Measurements from ENCODE around the gene WWTR1. TPM values are rescaled to one million over a fixed set of nuclear protein-coding genes. Genes with fewer than 3 reads are reported as not detected.

Gene WWTR1
- total and polyA plus RNA-seq, 9 donors, result 35.5 to 88.5 (median 74.7) TPM

DNA sequence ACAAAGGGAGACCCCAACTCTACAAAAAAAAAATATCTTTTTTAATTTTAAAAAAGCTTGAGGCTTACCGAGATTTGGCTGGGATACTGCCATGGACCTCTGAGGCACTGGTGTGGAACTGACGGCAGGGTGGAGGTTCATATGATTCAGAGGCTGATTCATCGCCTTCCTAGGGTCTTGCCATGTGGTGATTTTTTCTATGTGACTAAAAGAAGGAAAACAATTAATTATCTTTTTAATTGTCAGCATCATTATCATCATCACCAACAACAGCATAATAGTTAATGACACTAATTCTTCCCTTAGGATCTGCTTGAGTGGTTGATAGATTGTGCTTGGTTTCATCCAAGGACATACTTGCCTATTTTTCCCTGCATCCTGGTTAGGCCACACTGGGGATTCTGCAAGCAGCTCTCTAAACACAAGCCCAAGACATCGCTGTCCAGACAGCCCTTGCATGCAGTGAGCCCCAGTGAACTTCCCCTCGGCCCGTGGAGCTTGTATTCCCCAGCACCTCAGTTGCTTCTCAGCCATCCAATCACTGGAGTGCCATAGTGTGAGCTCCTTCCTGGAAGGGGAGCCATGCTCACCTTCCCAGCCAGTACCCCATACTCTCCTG lies 84.9 kb downstream of the WWTR1 start:
- Histone ChIP-seq H3K27ac (ENCODE audit: low read length) (no peak overlapping the region), H3K27me3 (ENCODE audit: control insufficient read depth, insufficient read depth, low read length) (no peaks in the 10 kb centered on the region), H3K36me3 (ENCODE audit: control insufficient read depth, insufficient read depth, low read length) (peaks cover 10% of the 10 kb centered on the region), H3K4me3 (ENCODE audit: low read length) (no peak overlapping the region), H3K9me3 (replicated peaks; ENCODE audit: control insufficient read depth, low read depth, low read length) (no peaks in the 10 kb centered on the region), H3K4me1 (ENCODE audit: control insufficient read depth, insufficient read depth, low read length) (peaks cover 35% of the 10 kb centered on the region)
- no peak for DNase-seq
- WGBS (ENCODE audit: insufficient coverage), result 63% methylated on average over 3 of the region's 6 CpGs

DNA sequence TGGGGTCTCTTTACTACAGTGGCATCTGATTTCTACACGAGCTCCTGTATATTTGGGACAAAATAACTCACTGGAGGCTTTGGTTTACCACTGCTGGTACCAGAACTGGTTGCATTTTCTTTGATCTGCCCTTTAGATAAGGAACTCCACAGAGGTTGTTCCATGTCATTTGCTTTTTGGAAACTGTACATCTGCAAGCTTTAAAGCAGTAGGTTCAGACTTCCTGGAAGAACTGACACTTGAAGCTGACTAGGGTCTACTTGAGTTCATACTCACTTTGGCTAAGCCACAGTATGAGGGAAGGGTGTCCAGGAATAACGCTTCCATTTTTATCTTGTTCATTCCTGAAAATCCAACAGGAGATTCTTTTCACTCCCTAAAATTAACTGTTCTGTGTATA lies 86.4 kb downstream of the WWTR1 start:
- peak; percentile 71 for DNase-seq
- Histone ChIP-seq H3K4me1 (ENCODE audit: control insufficient read depth, insufficient read depth, low read length) (peaks cover 31% of the 10 kb centered on the region), H3K9me3 (replicated peaks; ENCODE audit: control insufficient read depth, low read depth, low read length) (no peaks in the 10 kb centered on the region), H3K36me3 (ENCODE audit: control insufficient read depth, insufficient read depth, low read length) (peaks cover 10% of the 10 kb centered on the region), H3K4me3 (ENCODE audit: low read length) (no peak overlapping the region), H3K27ac (ENCODE audit: low read length) (peak overlapping the region; percentile 57), H3K27me3 (ENCODE audit: control insufficient read depth, insufficient read depth, low read length) (no peaks in the 10 kb centered on the region)
- WGBS (ENCODE audit: insufficient coverage), result 86% methylated on average over 1 of the region's 2 CpGs

DNA sequence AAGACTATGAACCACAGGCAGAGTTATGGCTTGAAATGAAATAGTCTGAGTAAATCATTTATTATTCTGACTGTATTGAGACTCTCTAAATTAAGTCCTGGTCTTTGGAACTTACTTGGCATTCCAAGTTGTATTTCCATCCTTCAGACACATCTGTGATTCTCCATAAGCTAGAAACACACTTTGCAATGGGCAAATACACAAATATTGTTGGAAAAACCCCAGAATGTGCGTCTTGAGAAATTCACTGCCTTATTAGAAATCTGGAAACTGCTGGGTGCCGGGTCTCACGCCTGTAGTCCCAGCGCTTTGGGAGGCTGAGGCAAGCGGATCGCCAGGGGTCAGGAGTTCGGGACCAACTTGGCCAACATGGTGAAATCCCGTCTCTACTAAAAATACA lies 87.8 kb downstream of the WWTR1 start:
- Histone ChIP-seq H3K27ac (ENCODE audit: low read length) (peak overlapping the region; percentile 22), H3K27me3 (ENCODE audit: control insufficient read depth, insufficient read depth, low read length) (no peaks in the 10 kb centered on the region), H3K4me1 (ENCODE audit: control insufficient read depth, insufficient read depth, low read length) (peaks cover 22% of the 10 kb centered on the region), H3K36me3 (ENCODE audit: control insufficient read depth, insufficient read depth, low read length) (peaks cover 10% of the 10 kb centered on the region), H3K9me3 (replicated peaks; ENCODE audit: control insufficient read depth, low read depth, low read length) (no peaks in the 10 kb centered on the region), H3K4me3 (ENCODE audit: low read length) (no peak overlapping the region)
- WGBS (ENCODE audit: insufficient coverage), result 30% methylated on average over 4 of the region's 8 CpGs
- DNase-seq, result peak; percentile 83

DNA sequence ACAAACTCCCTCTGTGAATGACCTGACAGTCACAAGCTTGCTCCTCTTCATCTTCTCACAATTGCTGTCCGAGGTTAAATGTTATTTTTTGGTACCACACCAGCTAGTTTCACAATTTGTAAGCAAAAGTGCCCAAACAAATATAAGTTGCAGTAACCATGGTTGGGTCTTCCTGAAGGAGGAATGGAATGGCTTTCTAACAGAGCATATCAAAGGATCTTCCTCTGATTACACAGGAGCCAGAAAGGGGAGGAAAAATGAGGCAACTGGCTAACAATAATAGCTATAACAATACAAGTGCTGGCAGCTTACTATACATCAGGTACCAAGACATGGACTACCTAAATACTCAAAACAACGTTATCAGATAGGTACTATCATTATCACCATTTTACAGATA lies 90.4 kb downstream of the WWTR1 start:
- Histone ChIP-seq H3K27ac (ENCODE audit: low read length) (no peak overlapping the region), H3K4me3 (ENCODE audit: low read length) (no peak overlapping the region), H3K36me3 (ENCODE audit: control insufficient read depth, insufficient read depth, low read length) (peaks cover 6% of the 10 kb centered on the region), H3K9me3 (replicated peaks; ENCODE audit: control insufficient read depth, low read depth, low read length) (no peaks in the 10 kb centered on the region), H3K27me3 (ENCODE audit: control insufficient read depth, insufficient read depth, low read length) (no peaks in the 10 kb centered on the region), H3K4me1 (ENCODE audit: control insufficient read depth, insufficient read depth, low read length) (peaks cover 26% of the 10 kb centered on the region)
- no peak for DNase-seq
- WGBS (ENCODE audit: insufficient coverage), result 20% methylated on average over 1 of the region's 2 CpGs

DNA sequence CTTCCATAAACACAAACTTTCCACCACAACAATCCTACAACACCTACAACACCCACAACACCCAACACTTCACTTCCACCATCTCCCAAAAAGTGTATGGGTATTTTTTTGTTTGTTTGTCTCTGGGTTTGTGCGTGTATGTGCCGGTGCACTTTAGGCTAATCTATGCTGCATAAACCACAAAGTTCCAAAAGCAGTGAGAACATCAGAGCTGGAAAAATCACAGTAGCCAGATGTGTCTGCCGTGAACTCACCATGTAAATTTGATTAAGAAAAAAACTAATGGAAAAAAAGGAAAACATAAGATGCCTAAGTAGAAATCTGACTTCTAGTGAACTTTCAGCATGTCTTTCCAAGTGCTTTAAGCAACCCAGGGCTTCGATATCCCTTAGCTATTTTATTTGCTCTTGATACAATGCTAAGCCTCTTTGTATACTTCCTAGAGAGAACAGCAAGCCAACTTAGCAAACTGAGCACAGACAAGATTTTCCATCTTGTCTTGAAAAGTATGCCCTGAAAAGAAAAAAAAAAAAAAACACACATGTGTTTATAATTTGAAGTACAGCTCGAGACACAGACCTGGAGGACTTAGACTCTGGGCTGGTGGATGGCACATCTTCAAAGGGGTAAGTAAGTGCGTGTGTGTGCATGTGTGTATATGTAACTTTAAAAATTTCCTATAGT lies 91.4 kb downstream of the WWTR1 start:
- Histone ChIP-seq H3K4me3 (ENCODE audit: low read length) (no peak overlapping the region), H3K4me1 (ENCODE audit: control insufficient read depth, insufficient read depth, low read length) (peaks cover 19% of the 10 kb centered on the region), H3K27ac (ENCODE audit: low read length) (peak overlapping the region; percentile 70), H3K27me3 (ENCODE audit: control insufficient read depth, insufficient read depth, low read length) (no peaks in the 10 kb centered on the region), H3K36me3 (ENCODE audit: control insufficient read depth, insufficient read depth, low read length) (no peaks in the 10 kb centered on the region), H3K9me3 (replicated peaks; ENCODE audit: control insufficient read depth, low read depth, low read length) (no peaks in the 10 kb centered on the region)
- 46% methylated on average over 2 of the region's 6 CpGs for WGBS (ENCODE audit: insufficient coverage)
- peak; percentile 86 for DNase-seq

DNA sequence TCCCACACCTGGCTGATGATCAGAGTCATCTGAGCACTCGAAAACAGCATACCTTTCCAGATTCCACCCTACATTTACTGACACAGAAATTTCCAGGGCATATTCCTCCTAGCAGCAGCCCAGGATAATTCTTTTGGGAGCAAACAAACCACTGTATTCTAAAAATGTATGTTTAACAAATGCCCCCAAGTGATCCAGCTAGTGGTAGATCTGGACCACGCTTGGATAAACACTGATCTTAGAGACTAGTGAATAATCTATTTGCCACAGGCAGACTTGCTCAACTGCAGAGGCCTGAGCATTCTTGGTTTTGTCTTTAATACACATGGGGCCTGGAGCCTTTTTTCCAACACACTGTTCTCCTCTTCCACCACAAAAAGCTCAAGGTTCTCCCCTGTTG lies 93.7 kb downstream of the WWTR1 start:
- Histone ChIP-seq H3K9me3 (replicated peaks; ENCODE audit: control insufficient read depth, low read depth, low read length) (no peaks in the 10 kb centered on the region), H3K27me3 (ENCODE audit: control insufficient read depth, insufficient read depth, low read length) (no peaks in the 10 kb centered on the region), H3K36me3 (ENCODE audit: control insufficient read depth, insufficient read depth, low read length) (no peaks in the 10 kb centered on the region), H3K27ac (ENCODE audit: low read length) (no peak overlapping the region), H3K4me1 (ENCODE audit: control insufficient read depth, insufficient read depth, low read length) (peaks cover 25% of the 10 kb centered on the region), H3K4me3 (ENCODE audit: low read length) (no peak overlapping the region)
- WGBS (ENCODE audit: insufficient coverage), result 100% methylated on average over 2 of the region's 2 CpGs
- DNase-seq, result no peak

DNA sequence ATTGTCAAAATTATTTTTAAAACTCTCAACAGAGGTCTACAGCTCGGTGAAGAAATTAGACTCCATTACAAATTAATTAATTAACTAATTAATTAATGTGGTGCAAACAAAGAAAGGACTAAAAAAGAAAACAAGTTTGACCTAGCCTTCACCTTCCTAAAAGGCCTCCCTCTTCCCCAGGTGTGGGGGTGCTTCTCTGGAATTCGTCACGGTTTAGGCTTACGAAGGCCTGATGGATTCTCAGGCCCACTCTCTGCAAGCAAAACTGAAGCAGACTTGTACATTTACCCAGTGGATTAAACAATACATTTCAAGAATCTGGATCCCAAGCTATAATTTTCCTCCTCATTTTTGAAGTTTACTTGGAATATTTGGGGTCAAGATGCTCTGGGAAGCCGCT lies 94.7 kb downstream of the WWTR1 start:
- H3K4me3 ChIP-seq (ENCODE audit: low read length), result no peak overlapping the region
- no peaks in the 10 kb centered on the region for H3K36me3 ChIP-seq (ENCODE audit: control insufficient read depth, insufficient read depth, low read length)
- H3K4me1 ChIP-seq (ENCODE audit: control insufficient read depth, insufficient read depth, low read length), result peaks cover 25% of the 10 kb centered on the region
- H3K27ac ChIP-seq (ENCODE audit: low read length), result peak overlapping the region; percentile 37
- no peak for DNase-seq
- no peaks in the 10 kb centered on the region for H3K9me3 ChIP-seq (replicated peaks; ENCODE audit: control insufficient read depth, low read depth, low read length)
- WGBS (ENCODE audit: insufficient coverage), result no CpG with 5 or more reads among the region's 5 CpGs
- H3K27me3 ChIP-seq (ENCODE audit: control insufficient read depth, insufficient read depth, low read length), result no peaks in the 10 kb centered on the region

DNA sequence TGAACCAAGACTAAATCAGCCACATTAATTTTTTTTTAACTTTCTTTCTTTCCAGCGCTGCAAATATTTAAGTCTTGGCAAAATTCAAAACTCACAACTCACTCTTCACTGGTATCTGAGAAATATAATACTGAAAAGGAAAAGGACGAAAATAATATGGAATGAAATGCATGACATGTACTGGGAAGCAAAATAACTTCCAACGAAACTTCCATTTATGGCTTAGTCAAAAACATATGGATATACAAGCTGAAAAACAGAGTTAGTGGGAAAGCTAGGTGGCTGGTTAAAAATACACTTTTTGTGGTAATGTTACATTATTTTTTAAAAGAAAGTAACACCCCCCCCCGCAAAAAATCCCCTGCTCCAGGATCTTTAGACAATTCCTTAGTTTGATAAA lies 97.2 kb downstream of the WWTR1 start:
- Histone ChIP-seq H3K9me3 (replicated peaks; ENCODE audit: control insufficient read depth, low read depth, low read length) (no peaks in the 10 kb centered on the region), H3K27me3 (ENCODE audit: control insufficient read depth, insufficient read depth, low read length) (no peaks in the 10 kb centered on the region), H3K4me3 (ENCODE audit: low read length) (no peak overlapping the region), H3K4me1 (ENCODE audit: control insufficient read depth, insufficient read depth, low read length) (peaks cover 24% of the 10 kb centered on the region), H3K36me3 (ENCODE audit: control insufficient read depth, insufficient read depth, low read length) (no peaks in the 10 kb centered on the region), H3K27ac (ENCODE audit: low read length) (peak overlapping the region; percentile 9)
- WGBS (ENCODE audit: insufficient coverage), result no CpG with 5 or more reads among the region's 4 CpGs
- no peak for DNase-seq

DNA sequence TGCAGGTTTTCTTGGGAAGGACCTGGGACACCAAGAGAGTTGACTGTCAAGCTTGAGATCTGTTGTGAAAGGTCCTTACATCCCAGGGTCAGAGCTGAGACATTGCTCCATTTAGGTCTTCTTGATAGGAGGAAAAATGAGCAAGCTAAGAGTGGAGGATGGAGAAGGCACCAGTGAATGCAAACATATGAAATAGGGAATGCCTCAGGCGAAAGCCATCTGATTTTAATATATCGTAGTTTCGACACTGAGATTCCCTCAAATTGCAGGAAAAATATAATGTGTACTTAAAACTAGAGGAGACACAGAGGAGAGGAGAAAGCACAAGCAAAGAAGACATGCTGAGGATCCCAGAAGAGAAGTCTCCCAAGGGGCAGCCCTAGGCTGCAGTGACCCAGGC lies 97.8 kb downstream of the WWTR1 start:
- WGBS (ENCODE audit: insufficient coverage), result no CpG with 5 or more reads among the region's 3 CpGs
- no peak for DNase-seq
- no peaks in the 10 kb centered on the region for H3K9me3 ChIP-seq (replicated peaks; ENCODE audit: control insufficient read depth, low read depth, low read length)
- H3K4me1 ChIP-seq (ENCODE audit: control insufficient read depth, insufficient read depth, low read length), result peaks cover 24% of the 10 kb centered on the region
- H3K4me3 ChIP-seq (ENCODE audit: low read length), result no peak overlapping the region
- no peaks in the 10 kb centered on the region for H3K36me3 ChIP-seq (ENCODE audit: control insufficient read depth, insufficient read depth, low read length)
- peak overlapping the region; percentile 16 for H3K27ac ChIP-seq (ENCODE audit: low read length)
- H3K27me3 ChIP-seq (ENCODE audit: control insufficient read depth, insufficient read depth, low read length), result no peaks in the 10 kb centered on the region

DNA sequence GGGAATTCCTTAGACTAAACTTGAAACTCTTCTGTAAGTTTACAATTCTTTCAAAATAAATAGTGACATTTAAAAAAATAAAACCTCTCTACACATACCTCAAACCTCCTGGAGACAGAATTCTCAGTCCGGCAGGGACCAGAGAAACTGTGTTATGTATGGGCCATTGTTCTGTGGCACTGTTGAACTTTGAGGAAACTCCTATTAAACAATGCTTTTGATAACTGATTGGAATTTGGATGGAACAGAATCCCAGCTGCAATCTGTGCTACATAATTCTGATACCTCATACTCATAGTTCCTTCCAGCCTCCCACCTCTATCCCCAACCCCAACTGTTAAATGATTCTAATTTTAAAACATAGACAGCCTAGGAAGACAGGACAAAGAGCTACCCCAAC lies 98.3 kb downstream of the WWTR1 start:
- H3K4me1 ChIP-seq (ENCODE audit: control insufficient read depth, insufficient read depth, low read length), result peaks cover 21% of the 10 kb centered on the region
- H3K9me3 ChIP-seq (replicated peaks; ENCODE audit: control insufficient read depth, low read depth, low read length), result no peaks in the 10 kb centered on the region
- no peaks in the 10 kb centered on the region for H3K27me3 ChIP-seq (ENCODE audit: control insufficient read depth, insufficient read depth, low read length)
- H3K4me3 ChIP-seq (ENCODE audit: low read length), result no peak overlapping the region
- no peak for DNase-seq
- H3K27ac ChIP-seq (ENCODE audit: low read length), result peak overlapping the region; percentile 16
- WGBS (ENCODE audit: insufficient coverage), result no CpG with 5 or more reads among the region's 1 CpG
- no peaks in the 10 kb centered on the region for H3K36me3 ChIP-seq (ENCODE audit: control insufficient read depth, insufficient read depth, low read length)
